Tibial nerve (tissue), 4 donors: ENCODE measurements around the gene NOS3. TPM values are rescaled to one million over a fixed set of nuclear protein-coding genes. Genes with fewer than 3 reads are reported as not detected.

Experiments used
- DNase-seq, 2 donors: peaks; one replicate each; pipeline ENCODE4 v3.0.0-alpha.2; 2019; ENCODE audit warnings: low spot score in 2 of 2
- H3K27ac ChIP-seq, 4 donors: fragments of 200-600 bp; sonication (generic) in 3 of 4; one replicate each; pipeline ENCODE4 v1.5.1; 2017 to 2019; ENCODE audit warnings: mild to moderate bottlenecking in 1 of 4
- H3K27me3 ChIP-seq, 2 donors: fragments of 200-600 bp; sonication (generic) in 1 of 2; one replicate each; pipeline versions ENCODE4 v1.5.1 to v1.6.0; 2017 to 2019
- H3K36me3 ChIP-seq, 3 donors: fragments of 200-600 bp; sonication (generic); one replicate each; pipeline ENCODE4 v1.5.1; 2018 to 2019
- H3K4me1 ChIP-seq, 4 donors: fragments of 200-600 bp; sonication (generic) in 3 of 4; one replicate each; pipeline ENCODE4 v1.5.1; 2017 to 2019
- H3K4me3 ChIP-seq, 4 donors: fragments of 200-600 bp; sonication (generic) in 3 of 4; one replicate each; pipeline ENCODE4 v1.5.1; 2017 to 2019; ENCODE audit warnings: mild to moderate bottlenecking in 1 of 4, moderate library complexity in 1 of 4
- H3K9me3 ChIP-seq, 4 donors: fragments of 200-600 bp; sonication (generic) in 3 of 4; one replicate each; pipeline ENCODE4 v1.5.1; 2017 to 2019
- EP300 ChIP-seq, 2 donors: sonication (generic); formaldehyde crosslinking; IDR thresholded peaks; one replicate each; pipeline ENCODE4 v1.6.1; 2017; ENCODE audit warnings: antibody characterized with exemption in 2 of 2, mild to moderate bottlenecking in 1 of 2
- POLR2A ChIP-seq, 2 donors: fragments of 450-650 bp; IDR thresholded peaks; one replicate each; pipeline ENCODE4 v1.6.1; 2017; ENCODE audit warnings: antibody characterized with exemption in 2 of 2, mild to moderate bottlenecking in 2 of 2, moderate library complexity in 2 of 2
- WGBS, 2 donors: methylation state at CpG; one replicate each; pipeline ENCODE4 v1.1.5; 2018; 5-methylcytosine and 5-hydroxymethylcytosine counted together
- total RNA-seq, 4 donors: library from RNA; depleted of rRNA; stranded (reverse); fragments of >200 nt; gene quantifications; one replicate each; pipeline ENCODE4 v1.1.0, GENCODE V29; 2016
- TF ChIP-seq, protein P1 (sequence below), 5 experiments: fragments of 200-600 bp in 3 of 5; fragments of 450-650 bp in 2 of 5; sonication (generic) in 3 of 5; IDR thresholded peaks; one replicate each; pipeline ENCODE4 v1.5.1; 2016 to 2019; ENCODE audit warnings: antibody characterized with exemption in 5 of 5, mild to moderate bottlenecking in 3 of 5, moderate library complexity in 2 of 5

The NOS3 gene
- total RNA-seq, 4 donors from 2014 or later = 20.3 to 38.1 (median 23.8) TPM

DNA sequence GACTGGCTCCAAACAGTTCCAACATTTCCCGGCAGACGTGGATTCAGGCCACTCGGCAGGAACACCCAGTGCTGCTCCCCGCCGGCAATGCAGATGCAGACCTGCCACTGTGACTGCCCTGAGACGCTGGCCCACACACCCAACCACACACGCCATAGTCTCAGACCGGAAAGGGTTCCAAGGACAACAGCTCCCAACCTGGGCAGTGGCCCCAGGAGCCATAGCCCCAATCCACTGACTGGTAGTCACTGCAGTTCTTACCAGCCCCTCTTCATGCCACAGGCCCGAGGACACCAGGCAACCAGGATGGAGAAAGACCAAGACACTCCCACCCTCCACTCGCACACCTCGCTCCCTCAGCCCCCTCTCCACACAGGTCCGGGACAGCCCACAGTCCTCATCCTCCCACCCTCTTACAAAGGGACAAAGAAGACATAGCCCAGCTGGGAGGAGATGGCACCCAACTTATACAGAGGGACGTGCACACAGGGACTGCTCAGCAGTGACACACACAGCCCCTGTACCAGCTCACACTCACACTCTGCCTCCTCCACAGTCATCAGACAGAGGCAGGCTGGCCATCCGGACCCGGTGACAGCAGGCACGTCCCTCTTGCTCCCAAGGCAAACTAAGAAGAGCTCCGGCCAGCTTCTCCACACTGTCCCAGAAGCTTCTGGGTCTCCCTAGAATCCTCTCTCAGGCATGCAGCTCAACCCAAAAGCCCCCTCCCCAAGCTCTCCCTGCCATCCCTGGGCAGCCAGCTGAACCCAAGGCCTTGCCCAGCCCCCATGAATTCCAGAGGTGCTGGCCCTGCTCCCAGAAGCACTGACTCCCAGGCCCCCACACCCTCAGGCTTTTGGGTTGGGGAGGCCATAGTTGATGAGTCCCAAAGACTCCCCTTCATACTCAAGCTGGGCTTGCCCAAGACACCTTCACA is 37.5 kb upstream of the NOS3 start:
- H3K4me1 ChIP-seq = peaks cover 0 to 25% (median 14%) of the 10 kb centered on the region in 4 donors
- peaks cover 0 to 31% of the 10 kb centered on the region in 2 donors for H3K27me3 ChIP-seq
- no peak for DNase-seq
- TF ChIP-seq EP300 (IDR thresholded peaks at IDR 0.05) (no peak), POLR2A (IDR thresholded peaks at IDR 0.05) (no peak)
- TF ChIP-seq, protein P1, sequence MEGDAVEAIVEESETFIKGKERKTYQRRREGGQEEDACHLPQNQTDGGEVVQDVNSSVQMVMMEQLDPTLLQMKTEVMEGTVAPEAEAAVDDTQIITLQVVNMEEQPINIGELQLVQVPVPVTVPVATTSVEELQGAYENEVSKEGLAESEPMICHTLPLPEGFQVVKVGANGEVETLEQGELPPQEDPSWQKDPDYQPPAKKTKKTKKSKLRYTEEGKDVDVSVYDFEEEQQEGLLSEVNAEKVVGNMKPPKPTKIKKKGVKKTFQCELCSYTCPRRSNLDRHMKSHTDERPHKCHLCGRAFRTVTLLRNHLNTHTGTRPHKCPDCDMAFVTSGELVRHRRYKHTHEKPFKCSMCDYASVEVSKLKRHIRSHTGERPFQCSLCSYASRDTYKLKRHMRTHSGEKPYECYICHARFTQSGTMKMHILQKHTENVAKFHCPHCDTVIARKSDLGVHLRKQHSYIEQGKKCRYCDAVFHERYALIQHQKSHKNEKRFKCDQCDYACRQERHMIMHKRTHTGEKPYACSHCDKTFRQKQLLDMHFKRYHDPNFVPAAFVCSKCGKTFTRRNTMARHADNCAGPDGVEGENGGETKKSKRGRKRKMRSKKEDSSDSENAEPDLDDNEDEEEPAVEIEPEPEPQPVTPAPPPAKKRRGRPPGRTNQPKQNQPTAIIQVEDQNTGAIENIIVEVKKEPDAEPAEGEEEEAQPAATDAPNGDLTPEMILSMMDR (IDR thresholded peaks at IDR 0.05) = no peak
- 81 to 82% methylated on average over 13 of the region's 17 CpGs for WGBS, 2 donors
- no peaks in the 10 kb centered on the region for H3K36me3 ChIP-seq
- H3K9me3 ChIP-seq = no peaks in the 10 kb centered on the region
- H3K27ac ChIP-seq = peak overlapping the region in 1 of 4 donors; percentile 45
- no peak overlapping the region for H3K4me3 ChIP-seq

DNA sequence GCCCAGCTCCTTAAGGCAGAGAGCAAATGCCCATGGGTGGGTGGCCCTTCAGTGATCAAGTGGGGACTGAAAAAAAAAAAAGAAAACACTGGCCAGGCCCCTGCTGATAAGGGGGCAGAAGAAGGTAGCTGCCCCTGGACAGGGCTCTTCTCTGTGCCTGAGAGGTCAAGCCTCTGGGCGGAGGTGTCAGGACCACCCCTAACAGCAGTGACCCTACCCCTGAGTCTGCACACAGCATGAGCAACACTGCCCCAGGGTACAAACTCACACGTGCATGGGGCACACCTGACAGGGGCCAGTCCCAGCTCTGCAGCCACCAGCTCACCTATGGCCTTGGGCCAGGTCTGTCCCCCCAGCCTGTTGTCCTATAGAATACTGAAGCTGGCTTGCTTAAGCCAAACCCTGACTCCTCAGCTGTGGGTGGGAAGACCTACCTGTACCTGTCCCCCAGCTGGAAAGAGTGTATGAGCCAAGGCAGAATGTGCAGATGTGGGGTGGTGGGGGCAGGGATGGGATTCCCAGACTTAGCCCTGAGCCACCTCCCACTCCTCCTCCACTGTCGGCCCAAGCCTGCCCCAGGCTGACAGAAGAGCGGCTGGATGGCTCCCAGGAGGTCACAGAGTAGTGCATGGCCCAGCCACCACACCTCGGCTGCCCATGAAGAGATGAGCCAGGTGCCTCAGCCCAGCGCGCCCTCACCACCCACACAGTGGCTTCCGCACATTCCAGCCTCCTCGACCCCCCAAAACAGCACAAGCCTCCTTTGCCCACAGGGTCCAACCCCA is 36.4 kb upstream of the NOS3 start:
- Histone ChIP-seq H3K4me1 (peaks cover 0 to 25% (median 14%) of the 10 kb centered on the region in 4 donors), H3K4me3 (peak overlapping the region in 1 of 4 donors; percentile 27)
- 57 to 80% methylated on average over 6 to 9 of the region's 9 CpGs for WGBS, 2 donors

DNA sequence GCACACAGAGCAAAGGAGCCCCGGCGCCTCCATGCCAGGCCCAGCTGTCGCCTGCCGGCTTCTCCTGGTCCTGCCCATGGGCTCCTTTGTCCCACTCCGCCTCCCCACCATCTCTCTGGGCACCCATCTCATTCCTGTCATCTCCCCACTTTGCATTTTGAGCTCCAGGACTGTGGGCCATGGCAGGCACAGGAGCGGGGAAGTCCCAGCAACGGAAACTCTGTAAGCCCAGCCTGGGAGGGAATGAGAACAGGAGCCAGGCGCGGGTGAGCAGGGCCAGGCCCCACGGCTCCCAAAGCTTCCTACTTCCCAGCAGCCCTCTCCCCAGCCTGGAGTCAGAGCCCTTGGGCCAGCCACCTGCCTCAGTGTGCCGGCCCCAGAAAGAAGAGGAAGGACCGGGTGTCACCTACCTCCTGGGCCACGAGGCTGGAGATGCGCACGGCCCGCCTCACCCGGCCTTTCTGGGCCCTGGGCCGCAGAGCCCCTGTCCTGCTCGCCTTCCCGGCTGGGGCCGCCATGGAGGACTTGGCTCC is 35.8 kb upstream of the NOS3 start:
- peak overlapping the region; percentile 27 to 80 (median 54) for H3K27ac ChIP-seq

More for the DNA sequence above, 36.4 kb upstream of the NOS3 start:
- no peak for DNase-seq
- Histone ChIP-seq H3K27ac (peak overlapping the region in 2 of 4 donors; percentile 72 to 80), H3K36me3 (no peaks in the 10 kb centered on the region), H3K27me3 (peaks cover 0 to 41% of the 10 kb centered on the region in 2 donors), H3K9me3 (no peaks in the 10 kb centered on the region)
- TF ChIP-seq EP300 (IDR thresholded peaks at IDR 0.05) (no peak), POLR2A (IDR thresholded peaks at IDR 0.05) (no peak)
- TF ChIP-seq, protein P1 (IDR thresholded peaks at IDR 0.05) = no peak

DNA sequence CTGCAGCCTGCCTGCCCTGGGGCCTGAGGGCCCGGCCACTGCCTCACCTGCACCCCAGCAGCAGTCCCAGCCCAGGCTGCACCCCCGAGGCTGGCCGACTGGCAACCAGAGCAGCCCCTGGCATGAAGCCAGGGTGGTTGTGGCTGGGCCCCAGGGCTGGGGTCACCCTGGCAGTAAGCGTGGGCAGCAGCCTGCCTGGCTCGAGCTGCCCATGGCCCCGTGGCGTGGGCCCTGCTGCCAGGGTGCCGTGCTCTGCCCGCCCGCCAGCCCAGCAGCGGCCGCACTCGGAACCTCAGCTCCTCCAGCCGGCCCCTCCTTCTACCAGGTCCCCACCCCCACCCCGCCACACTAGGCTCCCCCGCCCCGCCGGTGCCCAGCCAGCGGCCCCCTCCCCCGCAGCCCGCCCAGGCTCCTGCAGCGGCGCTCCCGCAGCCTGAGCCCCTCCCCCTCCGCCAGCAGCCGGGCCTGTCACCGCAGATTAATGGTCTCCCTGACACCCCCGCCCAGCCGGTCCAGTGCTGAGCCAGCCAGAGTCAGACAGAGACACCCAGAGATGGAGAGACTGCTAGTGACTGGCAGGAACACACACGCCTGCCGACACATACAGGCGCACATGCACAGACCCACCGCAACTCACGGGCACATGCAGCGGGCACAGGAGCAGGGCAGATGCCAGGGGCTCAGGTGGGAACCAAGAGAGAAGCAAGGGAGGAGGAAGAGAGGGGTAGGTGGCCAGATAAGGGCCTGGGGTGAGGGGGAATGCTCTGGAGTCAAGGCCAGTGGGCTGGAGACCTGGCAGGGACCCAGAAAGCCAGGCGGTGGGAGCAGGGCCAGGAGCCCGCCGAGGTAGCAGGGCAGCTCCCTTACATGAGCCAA is 35.1 kb upstream of the NOS3 start:
- peaks cover 0 to 25% (median 14%) of the 10 kb centered on the region in 4 donors for H3K4me1 ChIP-seq
- no peaks in the 10 kb centered on the region for H3K36me3 ChIP-seq
- H3K27ac ChIP-seq = peak overlapping the region; percentile 27 to 80 (median 54)
- H3K4me3 ChIP-seq = peak overlapping the region in 3 of 4 donors; percentile 9 to 27 (median 25)
- peaks cover 0 to 46% of the 10 kb centered on the region in 2 donors for H3K27me3 ChIP-seq
- WGBS, 2 donors = 28 to 38% methylated on average over 9 to 16 of the region's 38 CpGs
- no peak for DNase-seq
- TF ChIP-seq POLR2A (IDR thresholded peaks at IDR 0.05) (no peak), EP300 (IDR thresholded peaks at IDR 0.05) (peak in 1 of 2 donors; percentile 22)
- TF ChIP-seq, protein P1 (IDR thresholded peaks at IDR 0.05) = peak in 1 of 5 experiments; percentile 32
- H3K9me3 ChIP-seq = no peaks in the 10 kb centered on the region

More for the DNA sequence above, 35.8 kb upstream of the NOS3 start:
- no peak for TF ChIP-seq POLR2A (IDR thresholded peaks at IDR 0.05)
- no peak for DNase-seq
- Histone ChIP-seq H3K36me3 (no peaks in the 10 kb centered on the region), H3K4me1 (peaks cover 0 to 25% (median 14%) of the 10 kb centered on the region in 4 donors), H3K27me3 (peaks cover 0 to 47% of the 10 kb centered on the region in 2 donors), H3K9me3 (no peaks in the 10 kb centered on the region), H3K4me3 (peak overlapping the region in 3 of 4 donors; percentile 9 to 27 (median 25))
- WGBS, 2 donors = 54 to 66% methylated on average over 16 to 21 of the region's 21 CpGs
